GM23338 (cell line): ENCODE measurements around the gene SKA3. TPM values are rescaled to one million over a fixed set of nuclear protein-coding genes. Genes with fewer than 3 reads are reported as not detected.

Experiments
- ATAC-seq: fragments of 200-7000 bp; cut with Tn5 transposase; 3 replicates; pipeline ENCODE4 v1.9.1; 2020
- DNase-seq: peaks from one replicate; pipeline ENCODE4 v3.0.0-alpha.2; 2015; ENCODE audit warnings: low spot score
- H2AFZ ChIP-seq: fragments of 200-600 bp; sonication (generic); 2 replicates; pipeline ENCODE4 v1.8.0; 2016; ENCODE audit warnings: antibody characterized with exemption, mild to moderate bottlenecking, moderate library complexity
- H3F3A ChIP-seq: fragments of 200-600 bp; sonication (generic); replicated peaks from 2 replicates; pipeline ENCODE4 v1.8.0; 2017; ENCODE audit warnings: antibody characterized with exemption, mixed run types, low read depth
- H3K27ac ChIP-seq: fragments of 200-600 bp; sonication (generic); 2 replicates; pipeline ENCODE4 v1.6.1; 2016; ENCODE audit warnings: low read depth
- H3K27me3 ChIP-seq: fragments of 200-600 bp; sonication (generic); 2 replicates; pipeline ENCODE4 v1.8.0; 2016; ENCODE audit warnings: mild to moderate bottlenecking, mixed run types, moderate library complexity; ENCODE audit not compliant: insufficient read depth
- H3K36me3 ChIP-seq: fragments of 200-600 bp; sonication (generic); 2 replicates; pipeline ENCODE4 v1.8.0; 2016; ENCODE audit warnings: mild to moderate bottlenecking; ENCODE audit not compliant: insufficient read depth
- H3K4me1 ChIP-seq: fragments of 200-600 bp; sonication (generic); 2 replicates; pipeline ENCODE4 v1.8.0; 2016; ENCODE audit warnings: mild to moderate bottlenecking, moderate library complexity; ENCODE audit not compliant: insufficient read depth
- H3K4me2 ChIP-seq: fragments of 200-600 bp; sonication (generic); 2 replicates; pipeline ENCODE4 v1.7.1; 2017; ENCODE audit warnings: mixed run types
- H3K4me3 ChIP-seq: fragments of 200-600 bp; sonication (generic); 2 replicates; pipeline ENCODE4 v1.6.1; 2016; ENCODE audit warnings: mixed run types
- H3K79me2 ChIP-seq: fragments of 200-600 bp; sonication (generic); replicated peaks from 2 replicates; pipeline ENCODE4 v1.8.0; 2017; ENCODE audit warnings: mild to moderate bottlenecking; ENCODE audit not compliant: insufficient read depth
- H3K9me2 ChIP-seq: fragments of 200-600 bp; sonication (generic); 2 replicates; pipeline ENCODE4 v1.8.0; 2017; ENCODE audit not compliant: insufficient read depth
- H4K20me1 ChIP-seq: fragments of 200-600 bp; sonication (generic); replicated peaks from 2 replicates; pipeline ENCODE4 v1.8.0; 2017; ENCODE audit warnings: mild to moderate bottlenecking; ENCODE audit not compliant: insufficient read depth
- H3K27ac Mint-ChIP-seq: 2 replicates; pipeline ENCODE4 v1.8.0; 2020; ENCODE audit warnings: inconsistent platforms, mild to moderate bottlenecking, moderate library complexity, mixed read lengths
- H3K27me3 Mint-ChIP-seq: 3 replicates; pipeline ENCODE4 v1.8.0; 2022; ENCODE audit warnings: low read depth, mild to moderate bottlenecking, moderate library complexity, mixed read lengths, inconsistent platforms; ENCODE audit not compliant: insufficient read depth, poor library complexity
- H3K36me3 Mint-ChIP-seq: 3 replicates; pipeline ENCODE4 v1.8.0; 2021; ENCODE audit warnings: low read depth, mild to moderate bottlenecking, inconsistent platforms, moderate library complexity, mixed read lengths
- H3K4me1 Mint-ChIP-seq: 3 replicates; pipeline ENCODE4 v1.8.0; 2020; ENCODE audit warnings: mild to moderate bottlenecking, inconsistent platforms, mixed read lengths
- H3K4me3 Mint-ChIP-seq: 3 replicates; pipeline ENCODE4 v1.8.0; 2021; ENCODE audit warnings: moderate library complexity, mild to moderate bottlenecking, inconsistent platforms, mixed read lengths
- H3K9me3 Mint-ChIP-seq: 3 replicates; pipeline ENCODE4 v1.8.0; 2020; ENCODE audit warnings: moderate library complexity, mild to moderate bottlenecking, inconsistent platforms, mixed read lengths
- CREB1 ChIP-seq: fragments of 250-450 bp; sonication (Bioruptor Pico); IDR thresholded peaks from 2 replicates; pipeline ENCODE4 v1.5.0; 2020; ENCODE audit warnings: low read depth, mild to moderate bottlenecking, moderate library complexity
- EZH2phosphoT487 ChIP-seq: fragments of 200-600 bp; sonication (generic); IDR thresholded peaks from one replicate; pipeline ENCODE4 v1.8.1; 2018; ENCODE audit warnings: antibody characterized with exemption; ENCODE audit not compliant: unreplicated experiment
- JUNB ChIP-seq: IDR thresholded peaks from one replicate; pipeline ENCODE4 v1.6.1; 2016; ENCODE audit warnings: antibody characterized with exemption; ENCODE audit not compliant: unreplicated experiment
- POLR2AphosphoS5 ChIP-seq: IDR thresholded peaks from 2 replicates; pipeline ENCODE4 v1.6.1; 2016; ENCODE audit warnings: antibody characterized with exemption, low read depth
- ZNF114 ChIP-seq: fragments of 250-450 bp; sonication (Bioruptor Pico); IDR thresholded peaks from 2 replicates; pipeline ENCODE4 v1.5.0; 2020; ENCODE audit warnings: mild to moderate bottlenecking, moderate library complexity
- ZNF331 ChIP-seq: fragments of 250-450 bp; sonication (Bioruptor Pico); IDR thresholded peaks from 2 replicates; pipeline ENCODE4 v1.5.0; 2020; ENCODE audit warnings: low read depth, mild to moderate bottlenecking, moderate library complexity
- polyA plus RNA-seq: library from polyadenylated mRNA; unstranded; fragments of >200 nt; fragmentation: Nextera tagmentation; extraction: Ambion mirVana; gene quantifications from 2 replicates; pipeline ENCODE4 v1.2.1, GENCODE V29; 2016
- total RNA-seq: library from RNA; depleted of rRNA; stranded (reverse); fragments of >200 nt; shearing (Covaris generic); gene quantifications from 2 replicates; pipeline ENCODE4 v1.2.3, GENCODE V29; 2014
- TF ChIP-seq, protein P1 (sequence below): IDR thresholded peaks from 2 replicates; pipeline ENCODE4 v1.6.1; 2016; ENCODE audit warnings: antibody characterized with exemption
- TF ChIP-seq, protein P2 (sequence below): fragments of 250-450 bp; sonication (Bioruptor Pico); IDR thresholded peaks from 2 replicates; pipeline ENCODE4 v1.5.0; 2020; ENCODE audit warnings: mild to moderate bottlenecking, moderate library complexity
- TF ChIP-seq, protein P3 (sequence below): IDR thresholded peaks from one replicate; pipeline ENCODE4 v1.6.1; 2018; ENCODE audit warnings: antibody characterized with exemption; ENCODE audit not compliant: unreplicated experiment

SKA3 gene
- total and polyA plus RNA-seq, 2 experiments from 2014 or later, result 65.9 to 179 TPM

DNA sequence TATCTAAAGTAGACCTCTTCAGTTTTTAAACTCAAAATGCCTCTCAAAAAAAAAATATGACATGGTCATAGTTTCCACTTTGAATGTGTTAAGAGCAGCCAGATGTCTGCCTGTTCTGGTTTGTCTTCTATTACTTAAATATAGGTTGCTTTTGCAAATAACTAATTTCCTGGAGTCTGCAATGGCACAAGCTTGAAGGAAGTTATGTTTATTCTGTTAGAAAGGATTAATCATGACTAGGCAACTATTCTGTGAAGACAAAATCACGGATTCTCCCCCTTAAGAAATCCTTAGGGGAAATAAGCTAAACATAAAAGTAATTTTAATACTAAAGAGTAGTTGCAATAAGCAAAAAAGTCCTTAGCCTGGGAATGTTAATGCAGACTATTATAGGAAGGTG, 26.3 kb downstream of the SKA3 start:
- Histone ChIP-seq H3K4me1 (peaks cover 30% of the 10 kb centered on the region), H3K4me3 (no peak overlapping the region), H3K4me2 (no peak overlapping the region), H3F3A (peaks cover 24% of the 10 kb centered on the region), H2AFZ (no peak overlapping the region), H3K27ac (peak overlapping the region; percentile 28), H3K9me2 (no peaks in the 10 kb centered on the region), H4K20me1 (peaks cover 10% of the 10 kb centered on the region; the same call in 1 of the 2 replicates), H3K36me3 (peaks cover 12% of the 10 kb centered on the region), H3K27me3 (no peaks in the 10 kb centered on the region), H3K79me2 (peaks cover 11% of the 10 kb centered on the region)
- H3K27ac Mint-ChIP-seq, result 0 out of 2 replicates have a peak overlapping the region, but pooled peaks have one; percentile 33
- H3K4me1 Mint-ChIP-seq, result peaks cover 29% of the 10 kb centered on the region
- peaks cover 2% of the 10 kb centered on the region for H3K27me3 Mint-ChIP-seq
- no peaks in the 10 kb centered on the region for H3K9me3 Mint-ChIP-seq
- H3K36me3 Mint-ChIP-seq, result peaks cover 40% of the 10 kb centered on the region
- ATAC-seq (no peak), DNase-seq (no peak)
- no peak overlapping the region for H3K4me3 Mint-ChIP-seq
- TF ChIP-seq, protein P1, sequence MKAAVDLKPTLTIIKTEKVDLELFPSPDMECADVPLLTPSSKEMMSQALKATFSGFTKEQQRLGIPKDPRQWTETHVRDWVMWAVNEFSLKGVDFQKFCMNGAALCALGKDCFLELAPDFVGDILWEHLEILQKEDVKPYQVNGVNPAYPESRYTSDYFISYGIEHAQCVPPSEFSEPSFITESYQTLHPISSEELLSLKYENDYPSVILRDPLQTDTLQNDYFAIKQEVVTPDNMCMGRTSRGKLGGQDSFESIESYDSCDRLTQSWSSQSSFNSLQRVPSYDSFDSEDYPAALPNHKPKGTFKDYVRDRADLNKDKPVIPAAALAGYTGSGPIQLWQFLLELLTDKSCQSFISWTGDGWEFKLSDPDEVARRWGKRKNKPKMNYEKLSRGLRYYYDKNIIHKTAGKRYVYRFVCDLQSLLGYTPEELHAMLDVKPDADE, result no peak
- TF ChIP-seq, protein P2, sequence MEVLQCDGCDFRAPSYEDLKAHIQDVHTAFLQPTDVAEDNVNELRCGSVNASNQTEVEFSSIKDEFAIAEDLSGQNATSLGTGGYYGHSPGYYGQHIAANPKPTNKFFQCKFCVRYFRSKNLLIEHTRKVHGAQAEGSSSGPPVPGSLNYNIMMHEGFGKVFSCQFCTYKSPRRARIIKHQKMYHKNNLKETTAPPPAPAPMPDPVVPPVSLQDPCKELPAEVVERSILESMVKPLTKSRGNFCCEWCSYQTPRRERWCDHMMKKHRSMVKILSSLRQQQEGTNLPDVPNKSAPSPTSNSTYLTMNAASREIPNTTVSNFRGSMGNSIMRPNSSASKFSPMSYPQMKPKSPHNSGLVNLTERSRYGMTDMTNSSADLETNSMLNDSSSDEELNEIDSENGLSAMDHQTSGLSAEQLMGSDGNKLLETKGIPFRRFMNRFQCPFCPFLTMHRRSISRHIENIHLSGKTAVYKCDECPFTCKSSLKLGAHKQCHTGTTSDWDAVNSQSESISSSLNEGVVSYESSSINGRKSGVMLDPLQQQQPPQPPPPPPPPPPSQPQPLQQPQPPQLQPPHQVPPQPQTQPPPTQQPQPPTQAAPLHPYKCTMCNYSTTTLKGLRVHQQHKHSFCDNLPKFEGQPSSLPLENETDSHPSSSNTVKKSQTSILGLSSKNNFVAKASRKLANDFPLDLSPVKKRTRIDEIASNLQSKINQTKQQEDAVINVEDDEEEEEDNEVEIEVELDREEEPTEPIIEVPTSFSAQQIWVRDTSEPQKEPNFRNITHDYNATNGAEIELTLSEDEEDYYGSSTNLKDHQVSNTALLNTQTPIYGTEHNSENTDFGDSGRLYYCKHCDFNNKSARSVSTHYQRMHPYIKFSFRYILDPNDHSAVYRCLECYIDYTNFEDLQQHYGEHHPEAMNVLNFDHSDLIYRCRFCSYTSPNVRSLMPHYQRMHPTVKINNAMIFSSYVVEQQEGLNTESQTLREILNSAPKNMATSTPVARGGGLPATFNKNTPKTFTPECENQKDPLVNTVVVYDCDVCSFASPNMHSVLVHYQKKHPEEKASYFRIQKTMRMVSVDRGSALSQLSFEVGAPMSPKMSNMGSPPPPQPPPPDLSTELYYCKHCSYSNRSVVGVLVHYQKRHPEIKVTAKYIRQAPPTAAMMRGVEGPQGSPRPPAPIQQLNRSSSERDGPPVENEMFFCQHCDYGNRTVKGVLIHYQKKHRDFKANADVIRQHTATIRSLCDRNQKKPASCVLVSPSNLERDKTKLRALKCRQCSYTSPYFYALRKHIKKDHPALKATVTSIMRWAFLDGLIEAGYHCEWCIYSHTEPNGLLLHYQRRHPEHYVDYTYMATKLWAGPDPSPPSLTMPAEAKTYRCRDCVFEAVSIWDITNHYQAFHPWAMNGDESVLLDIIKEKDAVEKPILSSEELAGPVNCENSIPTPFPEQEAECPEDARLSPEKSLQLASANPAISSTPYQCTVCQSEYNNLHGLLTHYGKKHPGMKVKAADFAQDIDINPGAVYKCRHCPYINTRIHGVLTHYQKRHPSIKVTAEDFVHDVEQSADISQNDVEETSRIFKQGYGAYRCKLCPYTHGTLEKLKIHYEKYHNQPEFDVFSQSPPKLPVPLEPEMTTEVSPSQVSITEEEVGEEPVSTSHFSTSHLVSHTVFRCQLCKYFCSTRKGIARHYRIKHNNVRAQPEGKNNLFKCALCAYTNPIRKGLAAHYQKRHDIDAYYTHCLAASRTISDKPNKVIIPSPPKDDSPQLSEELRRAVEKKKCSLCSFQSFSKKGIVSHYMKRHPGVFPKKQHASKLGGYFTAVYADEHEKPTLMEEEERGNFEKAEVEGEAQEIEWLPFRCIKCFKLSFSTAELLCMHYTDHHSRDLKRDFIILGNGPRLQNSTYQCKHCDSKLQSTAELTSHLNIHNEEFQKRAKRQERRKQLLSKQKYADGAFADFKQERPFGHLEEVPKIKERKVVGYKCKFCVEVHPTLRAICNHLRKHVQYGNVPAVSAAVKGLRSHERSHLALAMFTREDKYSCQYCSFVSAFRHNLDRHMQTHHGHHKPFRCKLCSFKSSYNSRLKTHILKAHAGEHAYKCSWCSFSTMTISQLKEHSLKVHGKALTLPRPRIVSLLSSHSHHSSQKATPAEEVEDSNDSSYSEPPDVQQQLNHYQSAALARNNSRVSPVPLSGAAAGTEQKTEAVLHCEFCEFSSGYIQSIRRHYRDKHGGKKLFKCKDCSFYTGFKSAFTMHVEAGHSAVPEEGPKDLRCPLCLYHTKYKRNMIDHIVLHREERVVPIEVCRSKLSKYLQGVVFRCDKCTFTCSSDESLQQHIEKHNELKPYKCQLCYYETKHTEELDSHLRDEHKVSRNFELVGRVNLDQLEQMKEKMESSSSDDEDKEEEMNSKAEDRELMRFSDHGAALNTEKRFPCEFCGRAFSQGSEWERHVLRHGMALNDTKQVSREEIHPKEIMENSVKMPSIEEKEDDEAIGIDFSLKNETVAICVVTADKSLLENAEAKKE, result no peak
- TF ChIP-seq JUNB (no peak), CREB1 (no peak)

DNA sequence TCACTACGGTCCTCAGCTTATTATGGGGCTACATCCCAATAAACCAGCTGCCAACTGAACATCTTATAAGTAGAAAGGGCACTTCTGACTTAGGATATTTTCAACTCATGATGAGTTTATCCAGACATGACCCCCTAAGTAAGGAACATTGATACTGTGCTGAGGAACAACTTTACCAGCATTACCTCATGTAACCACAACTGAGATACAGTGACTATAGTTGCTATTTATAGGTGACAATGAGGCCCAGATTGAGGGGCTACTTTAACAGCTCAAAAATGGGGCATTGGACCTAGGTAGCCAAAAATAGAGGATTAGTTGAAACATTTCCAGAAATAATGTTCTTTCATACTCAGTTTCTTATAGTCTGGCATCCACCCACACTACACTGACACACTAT, 26.8 kb downstream of the SKA3 start:
- Histone ChIP-seq H3K9me2 (no peaks in the 10 kb centered on the region), H4K20me1 (peaks cover 10% of the 10 kb centered on the region; the same call in 1 of the 2 replicates), H3K27ac (peak overlapping the region; percentile 28; the same call in 1 of the 2 replicates), H3K79me2 (peaks cover 16% of the 10 kb centered on the region), H3F3A (peaks cover 21% of the 10 kb centered on the region), H3K36me3 (peaks cover 7% of the 10 kb centered on the region), H3K4me3 (no peak overlapping the region), H3K4me1 (peaks cover 30% of the 10 kb centered on the region), H3K27me3 (no peaks in the 10 kb centered on the region), H2AFZ (no peak overlapping the region), H3K4me2 (no peak overlapping the region)
- Mint-ChIP-seq H3K9me3 (no peaks in the 10 kb centered on the region), H3K27ac (no peak overlapping the region), H3K27me3 (peaks cover 2% of the 10 kb centered on the region), H3K36me3 (peaks cover 40% of the 10 kb centered on the region), H3K4me3 (no peak overlapping the region), H3K4me1 (peaks cover 28% of the 10 kb centered on the region)
- DNase-seq (no peak), ATAC-seq (peak; percentile 12; the same call in 1 of the 3 replicates)
- no peak for TF ChIP-seq ZNF114
- TF ChIP-seq JUNB, result no peak
- no peak for TF ChIP-seq EZH2phosphoT487
- no peak for TF ChIP-seq POLR2AphosphoS5
- TF ChIP-seq CREB1, result no peak
- TF ChIP-seq, protein P1, result no peak
- no peak for TF ChIP-seq ZNF331 (CRISPR knock-in tag)
- TF ChIP-seq, protein P3, sequence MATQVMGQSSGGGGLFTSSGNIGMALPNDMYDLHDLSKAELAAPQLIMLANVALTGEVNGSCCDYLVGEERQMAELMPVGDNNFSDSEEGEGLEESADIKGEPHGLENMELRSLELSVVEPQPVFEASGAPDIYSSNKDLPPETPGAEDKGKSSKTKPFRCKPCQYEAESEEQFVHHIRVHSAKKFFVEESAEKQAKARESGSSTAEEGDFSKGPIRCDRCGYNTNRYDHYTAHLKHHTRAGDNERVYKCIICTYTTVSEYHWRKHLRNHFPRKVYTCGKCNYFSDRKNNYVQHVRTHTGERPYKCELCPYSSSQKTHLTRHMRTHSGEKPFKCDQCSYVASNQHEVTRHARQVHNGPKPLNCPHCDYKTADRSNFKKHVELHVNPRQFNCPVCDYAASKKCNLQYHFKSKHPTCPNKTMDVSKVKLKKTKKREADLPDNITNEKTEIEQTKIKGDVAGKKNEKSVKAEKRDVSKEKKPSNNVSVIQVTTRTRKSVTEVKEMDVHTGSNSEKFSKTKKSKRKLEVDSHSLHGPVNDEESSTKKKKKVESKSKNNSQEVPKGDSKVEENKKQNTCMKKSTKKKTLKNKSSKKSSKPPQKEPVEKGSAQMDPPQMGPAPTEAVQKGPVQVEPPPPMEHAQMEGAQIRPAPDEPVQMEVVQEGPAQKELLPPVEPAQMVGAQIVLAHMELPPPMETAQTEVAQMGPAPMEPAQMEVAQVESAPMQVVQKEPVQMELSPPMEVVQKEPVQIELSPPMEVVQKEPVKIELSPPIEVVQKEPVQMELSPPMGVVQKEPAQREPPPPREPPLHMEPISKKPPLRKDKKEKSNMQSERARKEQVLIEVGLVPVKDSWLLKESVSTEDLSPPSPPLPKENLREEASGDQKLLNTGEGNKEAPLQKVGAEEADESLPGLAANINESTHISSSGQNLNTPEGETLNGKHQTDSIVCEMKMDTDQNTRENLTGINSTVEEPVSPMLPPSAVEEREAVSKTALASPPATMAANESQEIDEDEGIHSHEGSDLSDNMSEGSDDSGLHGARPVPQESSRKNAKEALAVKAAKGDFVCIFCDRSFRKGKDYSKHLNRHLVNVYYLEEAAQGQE, result no peak
